Peyer's patch (tissue), 4 donors: ENCODE measurements around the gene SCN3A. TPM values are rescaled to one million over a fixed set of nuclear protein-coding genes. Genes with fewer than 3 reads are reported as not detected.

ENCODE experiments used
- DNase-seq, 3 donors: peaks; one replicate each; pipeline ENCODE4 v3.0.0-alpha.2; 2017 to 2019
- H3K27ac ChIP-seq, 4 donors: fragments of 200-600 bp; sonication (generic); one replicate each; pipeline ENCODE4 v1.5.1; 2016 to 2019
- H3K27me3 ChIP-seq, 2 donors: fragments of 200-600 bp; sonication (generic); one replicate each; pipeline ENCODE4 v1.5.1; 2019
- H3K36me3 ChIP-seq, 3 donors: fragments of 200-600 bp; sonication (generic); one replicate each; pipeline ENCODE4 v1.5.1; 2016 to 2019
- H3K4me1 ChIP-seq, 4 donors: fragments of 200-600 bp; sonication (generic); one replicate each; pipeline ENCODE4 v1.5.1; 2016 to 2019
- H3K4me3 ChIP-seq, 4 donors: fragments of 200-600 bp; sonication (generic); 1 replicate in 3 of 4; 2 replicates in 1 of 4; pipeline ENCODE4 v1.5.1; 2016 to 2019; ENCODE audit warnings: mild to moderate bottlenecking in 1 of 4
- H3K9me3 ChIP-seq, 4 donors: fragments of 200-600 bp; sonication (generic); one replicate each; pipeline ENCODE4 v1.5.1; 2016 to 2019; ENCODE audit warnings: mild to moderate bottlenecking in 1 of 4
- POLR2A ChIP-seq, 2 donors: fragments of 450-650 bp; IDR thresholded peaks; one replicate each; pipeline ENCODE4 v1.5.1; 2017; ENCODE audit warnings: antibody characterized with exemption in 2 of 2, mild to moderate bottlenecking in 2 of 2, moderate library complexity in 2 of 2
- total RNA-seq, 4 donors: library from RNA; depleted of rRNA; stranded (reverse); fragments of >200 nt; gene quantifications; one replicate each; pipeline ENCODE4 v1.1.0, GENCODE V29; 2016
- TF ChIP-seq, protein P1 (sequence below), 6 experiments: fragments of 450-650 bp in 4 of 6; fragments of 200-600 bp in 2 of 6; sonication (generic) in 1 of 6; IDR thresholded peaks; one replicate each; pipeline ENCODE4 v1.5.1; 2017 to 2019; ENCODE audit warnings: antibody characterized with exemption in 6 of 6, mild to moderate bottlenecking in 3 of 6, moderate library complexity in 1 of 6

Gene SCN3A
- total RNA-seq, 4 donors from 2014 or later = 0.95 to 12.4 (median 1.2) TPM

DNA sequence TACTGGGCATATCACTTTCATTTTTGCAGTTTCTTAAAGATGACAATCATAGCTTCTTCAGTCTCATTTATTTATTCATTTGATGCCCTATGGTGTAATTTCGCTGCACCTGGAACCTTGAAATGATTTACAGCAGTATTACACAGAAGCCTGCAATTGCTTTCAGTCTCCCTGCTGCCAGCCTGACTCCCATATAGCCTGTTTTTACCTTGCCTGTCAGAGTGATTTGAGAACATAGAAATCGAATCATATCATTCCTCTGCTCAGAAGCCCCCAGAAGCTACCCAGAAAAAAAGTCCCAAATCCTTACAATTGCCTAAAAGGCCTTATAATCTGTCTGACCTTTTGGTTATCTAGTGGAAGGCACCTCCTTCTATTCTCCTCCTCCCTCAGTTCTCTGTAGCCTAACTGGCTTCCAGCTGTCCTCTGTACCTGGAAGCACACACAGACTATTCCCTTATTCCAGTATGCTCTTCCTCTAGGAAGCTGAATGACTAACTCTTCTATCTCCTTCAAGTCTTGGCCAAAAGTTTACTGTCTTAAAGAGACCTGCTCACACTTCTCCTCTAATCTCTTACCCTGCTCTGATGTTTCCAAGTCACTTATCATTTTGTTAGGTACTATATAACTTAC is 12.6 kb downstream of the SCN3A start:
- Histone ChIP-seq H3K36me3 (no peaks in the 10 kb centered on the region), H3K4me3 (no peak overlapping the region), H3K4me1 (no peaks in the 10 kb centered on the region), H3K9me3 (no peaks in the 10 kb centered on the region), H3K27ac (no peak overlapping the region), H3K27me3 (no peaks in the 10 kb centered on the region)
- TF ChIP-seq POLR2A (IDR thresholded peaks at IDR 0.05) = no peak
- TF ChIP-seq, protein P1, sequence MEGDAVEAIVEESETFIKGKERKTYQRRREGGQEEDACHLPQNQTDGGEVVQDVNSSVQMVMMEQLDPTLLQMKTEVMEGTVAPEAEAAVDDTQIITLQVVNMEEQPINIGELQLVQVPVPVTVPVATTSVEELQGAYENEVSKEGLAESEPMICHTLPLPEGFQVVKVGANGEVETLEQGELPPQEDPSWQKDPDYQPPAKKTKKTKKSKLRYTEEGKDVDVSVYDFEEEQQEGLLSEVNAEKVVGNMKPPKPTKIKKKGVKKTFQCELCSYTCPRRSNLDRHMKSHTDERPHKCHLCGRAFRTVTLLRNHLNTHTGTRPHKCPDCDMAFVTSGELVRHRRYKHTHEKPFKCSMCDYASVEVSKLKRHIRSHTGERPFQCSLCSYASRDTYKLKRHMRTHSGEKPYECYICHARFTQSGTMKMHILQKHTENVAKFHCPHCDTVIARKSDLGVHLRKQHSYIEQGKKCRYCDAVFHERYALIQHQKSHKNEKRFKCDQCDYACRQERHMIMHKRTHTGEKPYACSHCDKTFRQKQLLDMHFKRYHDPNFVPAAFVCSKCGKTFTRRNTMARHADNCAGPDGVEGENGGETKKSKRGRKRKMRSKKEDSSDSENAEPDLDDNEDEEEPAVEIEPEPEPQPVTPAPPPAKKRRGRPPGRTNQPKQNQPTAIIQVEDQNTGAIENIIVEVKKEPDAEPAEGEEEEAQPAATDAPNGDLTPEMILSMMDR (IDR thresholded peaks at IDR 0.05) = no peak
- no peak for DNase-seq

DNA sequence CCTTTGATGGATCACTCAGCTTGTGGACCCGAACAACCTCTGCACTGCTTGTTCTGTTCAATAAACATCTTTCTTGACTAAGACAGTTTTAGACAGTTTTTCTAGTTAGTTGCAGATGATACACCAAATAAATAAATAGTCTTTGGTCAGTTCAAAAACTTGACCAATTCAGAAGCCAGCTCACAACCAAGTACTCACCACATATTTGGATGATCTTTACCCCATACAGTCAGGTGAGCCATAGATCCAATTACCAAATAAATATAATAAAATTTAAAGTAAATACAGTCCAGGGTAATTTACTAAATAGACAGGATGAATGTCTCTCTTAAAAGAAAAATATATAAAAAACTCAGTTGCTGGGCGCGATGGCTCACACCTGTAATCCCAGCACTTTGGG is 18.2 kb downstream of the SCN3A start:
- no peak overlapping the region for H3K27ac ChIP-seq
- DNase-seq = no peak
- no peaks in the 10 kb centered on the region for H3K27me3 ChIP-seq
- H3K4me3 ChIP-seq = no peak overlapping the region
- no peak for TF ChIP-seq POLR2A (IDR thresholded peaks at IDR 0.05)
- TF ChIP-seq, protein P1 (IDR thresholded peaks at IDR 0.05) = no peak
- no peaks in the 10 kb centered on the region for H3K9me3 ChIP-seq
- H3K36me3 ChIP-seq = no peaks in the 10 kb centered on the region
- no peaks in the 10 kb centered on the region for H3K4me1 ChIP-seq

DNA sequence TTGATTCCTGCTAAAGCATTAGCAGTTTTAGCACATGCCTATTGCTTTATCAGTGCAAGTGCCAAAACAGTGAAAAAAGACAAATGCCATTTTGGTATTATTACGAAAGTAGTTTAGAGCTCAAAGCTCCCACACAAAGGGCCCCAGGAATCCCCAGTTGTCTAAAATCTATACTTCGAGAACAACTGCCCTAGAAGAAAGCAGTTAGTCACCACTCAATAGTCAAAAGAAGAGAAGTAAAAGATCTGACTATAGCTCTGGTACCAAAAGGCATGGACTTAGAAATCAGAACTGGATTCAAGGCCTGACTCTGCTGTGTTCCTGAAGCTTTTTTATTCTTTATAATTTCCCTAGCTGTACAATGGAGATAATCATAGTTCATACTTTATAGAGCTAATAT is 21.8 kb downstream of the SCN3A start:
- Histone ChIP-seq H3K4me3 (no peak overlapping the region), H3K36me3 (no peaks in the 10 kb centered on the region), H3K4me1 (no peaks in the 10 kb centered on the region), H3K27me3 (no peaks in the 10 kb centered on the region), H3K27ac (no peak overlapping the region), H3K9me3 (no peaks in the 10 kb centered on the region)
- no peak for DNase-seq
- no peak for TF ChIP-seq POLR2A (IDR thresholded peaks at IDR 0.05)
- TF ChIP-seq, protein P1 (IDR thresholded peaks at IDR 0.05) = no peak

DNA sequence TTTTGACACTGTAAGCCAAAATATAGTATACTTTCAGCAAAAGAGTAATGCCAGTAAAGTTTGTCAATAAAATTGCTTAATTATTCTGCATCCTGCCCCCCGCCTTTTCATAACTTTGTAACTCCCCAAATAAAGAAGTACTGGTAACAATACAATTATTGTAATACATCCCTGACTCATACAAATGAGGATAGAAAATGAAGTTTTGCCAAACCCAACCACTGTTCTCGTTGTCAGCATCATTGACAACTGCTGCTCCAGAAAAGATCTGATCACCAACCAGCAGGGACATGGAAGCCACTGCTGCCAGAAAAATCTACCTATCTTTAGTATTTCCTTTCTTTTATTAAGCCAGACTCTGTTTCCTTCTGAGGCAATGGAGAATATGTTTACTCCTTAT is 27.1 kb downstream of the SCN3A start:
- no peak overlapping the region for H3K4me3 ChIP-seq

DNA sequence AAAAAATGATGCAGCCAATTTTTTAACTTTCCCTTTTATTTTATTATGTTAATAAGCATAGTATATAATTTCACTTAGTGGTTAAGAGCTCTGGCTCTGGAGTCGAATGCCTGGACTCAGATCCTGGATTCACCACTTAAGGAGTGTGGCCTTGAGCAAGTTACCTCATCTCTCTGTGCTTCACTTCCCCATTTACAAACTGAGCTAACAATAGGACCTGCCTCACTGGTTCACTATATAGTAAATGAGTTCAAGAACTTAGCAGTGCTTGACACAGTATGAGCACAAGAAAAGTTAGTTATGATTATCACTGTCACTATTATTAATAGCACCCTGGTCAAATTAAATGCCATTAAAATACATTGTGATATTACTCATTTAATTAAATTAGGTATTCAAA is 30.6 kb downstream of the SCN3A start:
- Histone ChIP-seq H3K27me3 (no peaks in the 10 kb centered on the region), H3K27ac (no peak overlapping the region), H3K9me3 (no peaks in the 10 kb centered on the region), H3K4me1 (no peaks in the 10 kb centered on the region), H3K36me3 (no peaks in the 10 kb centered on the region), H3K4me3 (no peak overlapping the region)
- TF ChIP-seq, protein P1 (IDR thresholded peaks at IDR 0.05) = no peak
- TF ChIP-seq POLR2A (IDR thresholded peaks at IDR 0.05) = no peak
- DNase-seq = no peak

More for the DNA sequence above, 27.1 kb downstream of the SCN3A start:
- H3K27me3 ChIP-seq = no peaks in the 10 kb centered on the region
- no peak for DNase-seq
- TF ChIP-seq POLR2A (IDR thresholded peaks at IDR 0.05) = no peak
- TF ChIP-seq, protein P1 (IDR thresholded peaks at IDR 0.05) = no peak
- H3K36me3 ChIP-seq = no peaks in the 10 kb centered on the region
- no peaks in the 10 kb centered on the region for H3K9me3 ChIP-seq
- no peak overlapping the region for H3K27ac ChIP-seq
- H3K4me1 ChIP-seq = no peaks in the 10 kb centered on the region

DNA sequence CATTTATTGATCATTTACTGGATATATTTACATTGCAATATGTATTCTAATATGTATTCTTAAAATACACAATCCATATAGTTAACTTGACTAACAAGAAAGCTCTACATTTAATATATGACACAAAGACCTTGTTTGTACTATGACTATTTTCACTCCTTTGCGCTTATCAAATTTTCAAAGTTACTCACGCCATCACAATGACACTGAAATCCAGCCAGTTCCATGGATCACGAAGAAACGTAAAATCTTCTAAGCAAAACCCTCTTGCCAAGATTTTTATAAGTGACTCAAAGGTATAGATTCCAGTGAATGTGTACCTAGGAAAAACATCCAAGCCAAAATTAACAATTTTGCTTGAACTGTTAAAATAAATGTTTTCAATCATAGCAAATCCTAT is 39.6 kb downstream of the SCN3A start:
- no peak overlapping the region for H3K4me3 ChIP-seq
- no peak for TF ChIP-seq POLR2A (IDR thresholded peaks at IDR 0.05)
- TF ChIP-seq, protein P1 (IDR thresholded peaks at IDR 0.05) = no peak
- no peaks in the 10 kb centered on the region for H3K9me3 ChIP-seq
- no peak overlapping the region for H3K27ac ChIP-seq
- no peak for DNase-seq
- H3K27me3 ChIP-seq = no peaks in the 10 kb centered on the region
- no peaks in the 10 kb centered on the region for H3K36me3 ChIP-seq
- H3K4me1 ChIP-seq = no peaks in the 10 kb centered on the region
